ENCODE data around the gene SNTB2.

- TF ChIP-seq POLR2A (IDR thresholded peaks at IDR 0.05) (no peak), POLR2AphosphoS5 (IDR thresholded peaks at IDR 0.05) (no peak)
- TF ChIP-seq, protein P1, sequence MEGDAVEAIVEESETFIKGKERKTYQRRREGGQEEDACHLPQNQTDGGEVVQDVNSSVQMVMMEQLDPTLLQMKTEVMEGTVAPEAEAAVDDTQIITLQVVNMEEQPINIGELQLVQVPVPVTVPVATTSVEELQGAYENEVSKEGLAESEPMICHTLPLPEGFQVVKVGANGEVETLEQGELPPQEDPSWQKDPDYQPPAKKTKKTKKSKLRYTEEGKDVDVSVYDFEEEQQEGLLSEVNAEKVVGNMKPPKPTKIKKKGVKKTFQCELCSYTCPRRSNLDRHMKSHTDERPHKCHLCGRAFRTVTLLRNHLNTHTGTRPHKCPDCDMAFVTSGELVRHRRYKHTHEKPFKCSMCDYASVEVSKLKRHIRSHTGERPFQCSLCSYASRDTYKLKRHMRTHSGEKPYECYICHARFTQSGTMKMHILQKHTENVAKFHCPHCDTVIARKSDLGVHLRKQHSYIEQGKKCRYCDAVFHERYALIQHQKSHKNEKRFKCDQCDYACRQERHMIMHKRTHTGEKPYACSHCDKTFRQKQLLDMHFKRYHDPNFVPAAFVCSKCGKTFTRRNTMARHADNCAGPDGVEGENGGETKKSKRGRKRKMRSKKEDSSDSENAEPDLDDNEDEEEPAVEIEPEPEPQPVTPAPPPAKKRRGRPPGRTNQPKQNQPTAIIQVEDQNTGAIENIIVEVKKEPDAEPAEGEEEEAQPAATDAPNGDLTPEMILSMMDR (IDR thresholded peaks at IDR 0.05), result no peak
Measured at GRCh38 chr16:69307856-69308255, 120.9 kb downstream of the SNTB2 start.
